Stimulated activated CD8-positive, alpha-beta memory T cell treated with anti-CD3 and anti-CD28 coated beads, Interleukin-12 subunit alpha, Interleukin-12 subunit beta, amount 100 ng/mL, for 4 hours (primary cell): Measurements from ENCODE around the gene NEURL3.

ENCODE experiments used
- DNase-seq: peaks from one replicate; pipeline ENCODE4 v3.0.0-alpha.2; 2020; ENCODE audit warnings: low read depth

NEURL3 gene

GRCh38 chr2:96539215-96539920 is 34.2 kb upstream of the NEURL3 start:
- DNase-seq, result no peak

GRCh38 chr2:96538487-96539214 is 33.5 kb upstream of the NEURL3 start:
- peak; percentile 79 for DNase-seq

- DNase-seq, result peak; percentile 35
Observed at GRCh38 chr2:96537734-96538486, 32.8 kb upstream of the NEURL3 start.

GRCh38 chr2:96537066-96537733 is 32.0 kb upstream of the NEURL3 start:
- DNase-seq, result peak; percentile 76

GRCh38 chr2:96536445-96537065 is 31.4 kb upstream of the NEURL3 start, which contains the start of gene ARID5A:
Gene ARID5A, plus strand, starts transcription at chr2:96536752. Its CDS starts 75 bp downstream, at chr2:96536827.
- DNase-seq, result peak; percentile 86

- no peak for DNase-seq
Observed at GRCh38 chr2:96535331-96535730, 30.2 kb upstream of the NEURL3 start.

GRCh38 chr2:96534701-96535181 is 29.6 kb upstream of the NEURL3 start:
- DNase-seq, result no peak

GRCh38 chr2:96534141-96534540 is 29.0 kb upstream of the NEURL3 start:
- DNase-seq, result no peak

- no peak for DNase-seq
Observed at GRCh38 chr2:96533292-96534073, 28.3 kb upstream of the NEURL3 start.

- DNase-seq, result no peak
Observed at GRCh38 chr2:96532641-96533291, 27.6 kb upstream of the NEURL3 start.

- DNase-seq, result peak; percentile 64
Observed at GRCh38 chr2:96531872-96532505, 26.8 kb upstream of the NEURL3 start.

GRCh38 chr2:96531366-96531765 is 26.2 kb upstream of the NEURL3 start:
- DNase-seq, result no peak

- no peak for DNase-seq
Observed at GRCh38 chr2:96530474-96531357, 25.6 kb upstream of the NEURL3 start.

GRCh38 chr2:96530144-96530430 is 24.9 kb upstream of the NEURL3 start:
- DNase-seq, result no peak

- DNase-seq, result no peak
Observed at GRCh38 chr2:96529376-96530143, 24.4 kb upstream of the NEURL3 start.

GRCh38 chr2:96528700-96529375 is 23.7 kb upstream of the NEURL3 start:
- no peak for DNase-seq

- peak; percentile 29 for DNase-seq
Observed at GRCh38 chr2:96528006-96528699, 23.0 kb upstream of the NEURL3 start.
